ENCODE results near the gene KIF5C. TPM values are rescaled to one million over a fixed set of nuclear protein-coding genes. Genes with fewer than 3 reads are reported as not detected.

The KIF5C gene
- total RNA-seq, 1 experiment from 2014 or later, result 1.5 TPM

- no peak for TF ChIP-seq CTCF (IDR thresholded peaks at IDR 0.05; ENCODE audit: insufficient read depth in 1 of 2, low read depth in 1 of 2, low read length in 1 of 2, severe bottlenecking in 1 of 2, unreplicated experiment in 1 of 2)
- Histone ChIP-seq H3K9me3 (no peaks in the 10 kb centered on the region), H3K4me1 (peaks cover 15% of the 10 kb centered on the region), H3K36me3 (ENCODE audit: control insufficient read depth, insufficient read depth, low read length) (no peaks in the 10 kb centered on the region), H3K27me3 (replicated peaks; ENCODE audit: control insufficient read depth, insufficient read depth, low read length) (no peaks in the 10 kb centered on the region; the same call in 1 of the 2 replicates), H3K4me3 (ENCODE audit: low read depth, low read length) (no peak overlapping the region)
- H3K9me3 Mint-ChIP-seq (ENCODE audit: unreplicated experiment), result no peaks in the 10 kb centered on the region
- no peak overlapping the region for H3K27ac Mint-ChIP-seq (ENCODE audit: unreplicated experiment)
- H3K4me3 Mint-ChIP-seq (ENCODE audit: unreplicated experiment), result no peak overlapping the region
- intact Hi-C loops (cut with micrococcal nuclease; ENCODE audit: unreplicated experiment), result no loop called here
- peaks cover 16% of the 10 kb centered on the region for H3K4me1 Mint-ChIP-seq (ENCODE audit: low read depth, unreplicated experiment)
- ChIA-PET POLR2A (no interaction called here), CTCF (no interaction called here)
- DNase-seq, result no peak
- H3K27me3 Mint-ChIP-seq (ENCODE audit: insufficient read depth, unreplicated experiment), result no peaks in the 10 kb centered on the region
- no peaks in the 10 kb centered on the region for H3K36me3 Mint-ChIP-seq (ENCODE audit: insufficient read depth, unreplicated experiment)
- BruUV-seq (replicated peaks), result no TSS peak
These were observed 121.8 kb downstream of the KIF5C start for GRCh38 chr2:148996805-148997204.

- H3K27ac Mint-ChIP-seq (ENCODE audit: unreplicated experiment), result no peak overlapping the region
- no peak for DNase-seq
- intact Hi-C loops (cut with micrococcal nuclease; ENCODE audit: unreplicated experiment), result no loop called here
- ChIA-PET CTCF (no interaction called here), POLR2A (no interaction called here)
- Histone ChIP-seq H3K36me3 (ENCODE audit: control insufficient read depth, insufficient read depth, low read length) (no peaks in the 10 kb centered on the region), H3K4me3 (ENCODE audit: low read depth, low read length) (no peak overlapping the region), H3K4me1 (peaks cover 15% of the 10 kb centered on the region), H3K9me3 (no peaks in the 10 kb centered on the region), H3K27me3 (replicated peaks; ENCODE audit: control insufficient read depth, insufficient read depth, low read length) (no peaks in the 10 kb centered on the region; the same call in 1 of the 2 replicates)
- no peaks in the 10 kb centered on the region for H3K27me3 Mint-ChIP-seq (ENCODE audit: insufficient read depth, unreplicated experiment)
- no peak for TF ChIP-seq CTCF (IDR thresholded peaks at IDR 0.05; ENCODE audit: insufficient read depth in 1 of 2, low read depth in 1 of 2, low read length in 1 of 2, severe bottlenecking in 1 of 2, unreplicated experiment in 1 of 2)
- H3K9me3 Mint-ChIP-seq (ENCODE audit: unreplicated experiment), result no peaks in the 10 kb centered on the region
- H3K4me3 Mint-ChIP-seq (ENCODE audit: unreplicated experiment), result no peak overlapping the region
- no TSS peak for BruUV-seq (replicated peaks)
- H3K4me1 Mint-ChIP-seq (ENCODE audit: low read depth, unreplicated experiment), result peaks cover 16% of the 10 kb centered on the region
- no peaks in the 10 kb centered on the region for H3K36me3 Mint-ChIP-seq (ENCODE audit: insufficient read depth, unreplicated experiment)
These were observed 123.3 kb downstream of the KIF5C start for GRCh38 chr2:148998165-148998830.

GRCh38 chr2:148998831-148999200, 123.8 kb downstream of the KIF5C start:
- ChIA-PET CTCF (no interaction called here), POLR2A (no interaction called here)
- H3K36me3 ChIP-seq (ENCODE audit: control insufficient read depth, insufficient read depth, low read length), result no peaks in the 10 kb centered on the region
- DNase-seq, result no peak
- Mint-ChIP-seq H3K4me3 (ENCODE audit: unreplicated experiment) (no peak overlapping the region), H3K27me3 (ENCODE audit: insufficient read depth, unreplicated experiment) (no peaks in the 10 kb centered on the region), H3K27ac (ENCODE audit: unreplicated experiment) (no peak overlapping the region), H3K4me1 (ENCODE audit: low read depth, unreplicated experiment) (peaks cover 12% of the 10 kb centered on the region), H3K9me3 (ENCODE audit: unreplicated experiment) (no peaks in the 10 kb centered on the region), H3K36me3 (ENCODE audit: insufficient read depth, unreplicated experiment) (no peaks in the 10 kb centered on the region)
- H3K27me3 ChIP-seq (replicated peaks; ENCODE audit: control insufficient read depth, insufficient read depth, low read length), result no peaks in the 10 kb centered on the region; the same call in 1 of the 2 replicates
- H3K9me3 ChIP-seq, result no peaks in the 10 kb centered on the region
- TF ChIP-seq CTCF (IDR thresholded peaks at IDR 0.05; ENCODE audit: insufficient read depth in 1 of 2, low read depth in 1 of 2, low read length in 1 of 2, severe bottlenecking in 1 of 2, unreplicated experiment in 1 of 2), result no peak
- no peak overlapping the region for H3K4me3 ChIP-seq (ENCODE audit: low read depth, low read length)
- H3K4me1 ChIP-seq, result peaks cover 15% of the 10 kb centered on the region
- intact Hi-C loops (cut with micrococcal nuclease; ENCODE audit: unreplicated experiment), result no loop called here
- BruUV-seq (replicated peaks), result no TSS peak

All from Caco-2 (cell line).